SU-DHL-6 (cell line): ENCODE data around the gene KLHDC2.

Source experiments
- EZH2phosphoT487 ChIP-seq: fragments of 200-600 bp; sonication (generic), shearing (Covaris generic); conservative IDR thresholded peaks from 2 replicates; pipeline ENCODE4 v1.6.1; 2018; ENCODE audit warnings: mild to moderate bottlenecking, antibody characterized with exemption, low read length, moderate library complexity, mixed read lengths
- TF ChIP-seq, protein P1 (sequence below): fragments of 200-600 bp; sonication (generic); IDR thresholded peaks from one replicate; pipeline ENCODE4 v1.5.1; 2017; ENCODE audit warnings: antibody characterized with exemption, mild to moderate bottlenecking, low read length, moderate library complexity; ENCODE audit not compliant: insufficient read depth, poor library complexity, severe bottlenecking

GRCh38 chr14:49783394-49784014, 15.6 kb downstream of the KLHDC2 start:
- TF ChIP-seq, protein P1, sequence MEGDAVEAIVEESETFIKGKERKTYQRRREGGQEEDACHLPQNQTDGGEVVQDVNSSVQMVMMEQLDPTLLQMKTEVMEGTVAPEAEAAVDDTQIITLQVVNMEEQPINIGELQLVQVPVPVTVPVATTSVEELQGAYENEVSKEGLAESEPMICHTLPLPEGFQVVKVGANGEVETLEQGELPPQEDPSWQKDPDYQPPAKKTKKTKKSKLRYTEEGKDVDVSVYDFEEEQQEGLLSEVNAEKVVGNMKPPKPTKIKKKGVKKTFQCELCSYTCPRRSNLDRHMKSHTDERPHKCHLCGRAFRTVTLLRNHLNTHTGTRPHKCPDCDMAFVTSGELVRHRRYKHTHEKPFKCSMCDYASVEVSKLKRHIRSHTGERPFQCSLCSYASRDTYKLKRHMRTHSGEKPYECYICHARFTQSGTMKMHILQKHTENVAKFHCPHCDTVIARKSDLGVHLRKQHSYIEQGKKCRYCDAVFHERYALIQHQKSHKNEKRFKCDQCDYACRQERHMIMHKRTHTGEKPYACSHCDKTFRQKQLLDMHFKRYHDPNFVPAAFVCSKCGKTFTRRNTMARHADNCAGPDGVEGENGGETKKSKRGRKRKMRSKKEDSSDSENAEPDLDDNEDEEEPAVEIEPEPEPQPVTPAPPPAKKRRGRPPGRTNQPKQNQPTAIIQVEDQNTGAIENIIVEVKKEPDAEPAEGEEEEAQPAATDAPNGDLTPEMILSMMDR = no peak
- TF ChIP-seq EZH2phosphoT487 = no peak
